Measurements from ENCODE around the gene TOPAZ1. TPM values are rescaled to one million over a fixed set of nuclear protein-coding genes. Genes with fewer than 3 reads are reported as not detected.

The TOPAZ1 gene
- total and polyA plus RNA-seq, 2 of the 8 experiments (the other 6 are each of a cell fraction or from before 2014, with no cell fraction given) = not detected

DNA sequence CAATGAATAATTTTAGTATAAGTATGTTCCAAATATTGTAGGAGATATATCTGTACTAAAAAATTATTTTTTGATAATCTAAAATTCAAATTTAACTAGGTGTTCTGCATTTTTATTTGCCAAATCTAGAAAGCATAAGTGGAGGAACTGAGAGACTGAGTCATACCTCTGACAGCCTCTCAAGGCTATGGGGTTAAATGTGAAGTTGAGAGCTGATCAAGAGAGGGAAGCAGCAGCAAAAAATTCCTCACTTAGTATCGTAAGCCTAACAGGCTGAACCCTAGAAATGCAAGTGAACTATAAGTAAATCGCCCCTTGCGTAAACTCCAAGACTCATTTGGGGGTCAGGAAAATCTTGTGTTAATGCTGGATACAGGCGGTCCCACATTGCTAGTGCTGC lies 12.8 kb upstream of the TOPAZ1 start:
- Histone ChIP-seq H3K14ac (ENCODE audit: insufficient read length) (no peak overlapping the region), H2BK12ac (ENCODE audit: low read depth, low read length) (no peak overlapping the region), H3K18ac (ENCODE audit: extremely low read depth, low read length) (no peak overlapping the region), H3K23ac (ENCODE audit: insufficient read length) (no peak overlapping the region), H3K9ac (replicated peaks in 1 of 4; ENCODE audit: extremely low read depth in 1 of 4, low read depth in 3 of 4, low read length in 3 of 4) (no peak overlapping the region), H4K8ac (ENCODE audit: extremely low read depth, insufficient read depth, low read length) (no peak overlapping the region), H3K4me3 (ENCODE audit: extremely low read depth in 1 of 4, insufficient read depth in 2 of 4, low read depth in 3 of 4, low read length in 4 of 4) (no peak overlapping the region), H2BK120ac (replicated peaks; ENCODE audit: low read depth, low read length) (no peak overlapping the region), H3K56ac (replicated peaks; ENCODE audit: insufficient read length, low read depth, low read length) (no peak overlapping the region), H4K91ac (replicated peaks; ENCODE audit: insufficient read length, low read length) (no peak overlapping the region), H4K5ac (ENCODE audit: insufficient read length, low read depth, low read length) (no peak overlapping the region), H2BK20ac (ENCODE audit: low read length) (no peak overlapping the region), H2BK5ac (ENCODE audit: low read depth, low read length) (no peak overlapping the region), H2AFZ (ENCODE audit: low read length) (no peak overlapping the region), H2BK15ac (ENCODE audit: low read length) (no peak overlapping the region), H3K4ac (replicated peaks; ENCODE audit: insufficient read length, low read depth, low read length) (no peak overlapping the region), H3K79me2 (ENCODE audit: control insufficient read depth in 1 of 2, insufficient read depth in 2 of 2, low read length in 2 of 2) (no peaks in the 10 kb centered on the region), H3K9me3 (ENCODE audit: insufficient read depth in 2 of 2, low read depth in 1 of 2, low read length in 1 of 2) (no peaks in the 10 kb centered on the region), H3K4me1 (replicated peaks in 1 of 4; ENCODE audit: control insufficient read depth in 3 of 4, insufficient read depth in 4 of 4, low read length in 3 of 4) (no peaks in the 10 kb centered on the region), H3K36me3 (ENCODE audit: control insufficient read depth in 2 of 4, insufficient read depth in 4 of 4, low read length in 3 of 4) (no peaks in the 10 kb centered on the region), H3K79me1 (ENCODE audit: low read depth, low read length) (no peaks in the 10 kb centered on the region), H3K27ac (ENCODE audit: low read depth, low read length) (no peak overlapping the region), H3K4me2 (ENCODE audit: insufficient read depth in 1 of 2, low read depth in 2 of 2, low read length in 2 of 2) (no peak overlapping the region), H3K23me2 (ENCODE audit: low read depth, low read length) (no peaks in the 10 kb centered on the region), H3K27me3 (replicated peaks in 1 of 4; ENCODE audit: control insufficient read depth in 3 of 4, extremely low read depth in 1 of 4, insufficient read depth in 3 of 4, low read length in 3 of 4) (no peaks in the 10 kb centered on the region), H4K20me1 (replicated peaks in 1 of 2; ENCODE audit: control insufficient read depth in 1 of 2, insufficient read depth in 2 of 2, low read length in 2 of 2) (no peaks in the 10 kb centered on the region), H2AK5ac (ENCODE audit: low read depth, low read length) (no peak overlapping the region)
- ChIA-PET POLR2A (ENCODE audit: partially characterized antibody) (no interaction called here), CTCF (ENCODE audit: partially characterized antibody) (no interaction called here)
- 97% methylated on average over 4 of the region's 4 CpGs; no CpG with 5 or more reads in 1 of the 2 experiments for WGBS, 2 experiments (ENCODE audit: extremely low coverage in 1 of 2, insufficient coverage in 1 of 2, insufficient read length in 1 of 2, insufficient replicate concordance in 2 of 2, low coverage in 1 of 2, low lambda C conversion rate in 2 of 2, missing lambda C conversion rate in 1 of 2)
- no peak for DNase-seq (ENCODE audit: low read depth in 1 of 2, low spot score in 2 of 2)
- no peak for FAIRE-seq
- TF ChIP-seq SRF (IDR thresholded peaks at IDR 0.05; ENCODE audit: low read depth, low read length) (no peak), ZNF274 (IDR thresholded peaks at IDR 0.05; ENCODE audit: borderline replicate concordance, extremely low read depth, low read length) (no peak), SAP30 (IDR thresholded peaks at IDR 0.05; ENCODE audit: insufficient read depth, insufficient replicate concordance, low read length) (no peak), GABPA (IDR thresholded peaks at IDR 0.05; ENCODE audit: borderline replicate concordance, insufficient read depth, low read length) (no peak), TAF1 (IDR thresholded peaks at IDR 0.05; ENCODE audit: low read depth, low read length) (no peak), SIX5 (IDR thresholded peaks at IDR 0.05; ENCODE audit: low read depth, low read length) (no peak)
- TF ChIP-seq, protein P1, sequence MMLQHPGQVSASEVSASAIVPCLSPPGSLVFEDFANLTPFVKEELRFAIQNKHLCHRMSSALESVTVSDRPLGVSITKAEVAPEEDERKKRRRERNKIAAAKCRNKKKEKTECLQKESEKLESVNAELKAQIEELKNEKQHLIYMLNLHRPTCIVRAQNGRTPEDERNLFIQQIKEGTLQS (IDR thresholded peaks at IDR 0.05; ENCODE audit: insufficient read depth, low read depth, low read length) = no peak

All from H1 (cell line).